ENCODE measurements around the gene NCOA7.
"Not testable (repeated sequence)": the region's sequence is repeated elsewhere in the genome, so short reads cannot be mapped to it uniquely, and the experiment has no call there.

The NCOA7 gene

DNA sequence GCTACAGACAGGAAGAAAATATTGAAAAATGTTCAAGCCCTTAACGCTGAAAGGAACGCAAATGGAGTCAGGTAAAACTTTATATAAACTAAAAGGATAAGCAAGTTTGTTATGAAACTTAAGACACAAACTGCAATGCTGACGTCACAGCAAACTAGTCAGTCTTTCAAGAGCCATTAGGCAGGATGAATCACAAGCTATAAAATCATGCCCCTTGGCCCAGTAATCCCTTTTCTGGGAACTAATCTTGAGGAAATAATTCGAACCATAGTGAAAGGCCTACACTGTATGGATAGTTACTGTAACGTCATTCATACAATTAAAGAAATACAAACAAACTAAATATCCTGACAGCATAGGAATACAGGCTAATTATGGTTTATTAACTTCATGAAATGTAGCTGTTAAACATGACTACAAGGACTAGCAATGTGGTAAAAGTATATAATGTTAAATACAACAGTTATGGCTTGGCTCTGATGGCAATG is 123.1 kb downstream of the NCOA7 start:
- no peak for FAIRE-seq

DNA sequence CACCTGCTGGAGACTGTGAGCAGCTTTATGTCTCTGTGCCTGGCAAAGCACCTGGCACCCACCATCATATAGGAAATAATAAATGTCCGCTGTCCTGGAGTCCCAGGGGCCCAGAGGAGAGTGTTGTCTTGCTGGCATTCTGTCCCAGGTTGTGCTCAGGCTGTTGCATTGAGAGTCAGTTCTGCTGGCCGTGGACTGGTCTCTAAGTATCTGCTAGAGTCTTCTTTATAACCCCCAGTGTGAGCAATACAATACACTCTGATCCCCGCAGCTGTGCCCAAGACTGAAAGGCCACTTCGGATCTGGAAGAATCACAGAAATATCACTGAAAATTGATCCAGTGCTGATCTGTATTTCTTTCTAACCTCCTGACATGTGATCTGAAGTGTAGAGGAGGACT is 127.5 kb downstream of the NCOA7 start:
- FAIRE-seq: no peak

More for the DNA sequence above, 123.1 kb downstream of the NCOA7 start:
- no peak for DNase-seq (ENCODE audit: insufficient read length, low spot score)

DNA sequence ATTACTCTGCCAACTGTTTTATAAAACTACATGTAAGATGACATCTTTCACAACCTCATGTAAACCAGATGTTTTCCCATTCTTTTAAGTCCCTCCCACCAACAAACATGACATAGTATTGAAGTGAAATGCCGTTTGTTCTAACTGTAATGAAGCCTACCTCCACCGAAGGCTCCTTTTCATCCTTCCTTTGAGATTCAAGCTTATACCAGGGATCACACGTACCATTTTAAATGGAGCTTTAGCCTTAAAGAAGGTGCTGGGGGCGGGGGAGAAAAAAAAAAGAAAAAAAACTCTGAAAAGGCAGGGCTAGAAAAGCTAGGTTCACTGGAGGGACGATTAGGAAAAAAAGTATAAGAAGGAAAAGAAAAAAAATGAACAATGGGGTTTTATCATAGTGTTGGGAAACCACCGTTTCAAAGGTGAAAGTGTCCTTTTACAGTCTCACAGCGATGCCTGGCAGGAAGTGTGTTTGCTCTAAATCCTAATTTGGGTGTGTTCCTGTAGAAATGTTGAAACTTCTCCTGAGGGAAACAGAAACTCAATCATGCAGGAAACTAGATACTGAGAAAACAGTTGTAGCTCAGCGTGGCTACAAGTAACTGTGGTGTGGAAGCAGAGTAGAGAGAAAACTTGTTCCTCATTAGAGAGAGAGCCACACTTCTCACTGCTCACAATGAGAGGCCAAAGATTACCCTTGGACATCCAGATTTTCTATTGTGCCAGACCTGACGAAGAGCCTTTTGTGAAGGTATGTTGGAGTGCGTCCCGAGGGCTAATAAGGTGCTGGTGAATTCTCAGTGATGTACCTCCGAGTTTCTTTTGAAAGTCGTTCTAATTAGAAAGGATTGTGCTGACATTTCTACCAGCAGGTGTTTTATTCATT is 128.2 kb downstream of the NCOA7 start:
- peak; percentile 100 for FAIRE-seq
- peak; percentile 44 for DNase-seq (ENCODE audit: insufficient read length, low spot score)

More for the DNA sequence above, 127.5 kb downstream of the NCOA7 start:
- DNase-seq (ENCODE audit: insufficient read length, low spot score): no peak

- FAIRE-seq: no peak
Measured at GRCh38 chr6:125919618-125920017, 128.9 kb downstream of the NCOA7 start.

DNA sequence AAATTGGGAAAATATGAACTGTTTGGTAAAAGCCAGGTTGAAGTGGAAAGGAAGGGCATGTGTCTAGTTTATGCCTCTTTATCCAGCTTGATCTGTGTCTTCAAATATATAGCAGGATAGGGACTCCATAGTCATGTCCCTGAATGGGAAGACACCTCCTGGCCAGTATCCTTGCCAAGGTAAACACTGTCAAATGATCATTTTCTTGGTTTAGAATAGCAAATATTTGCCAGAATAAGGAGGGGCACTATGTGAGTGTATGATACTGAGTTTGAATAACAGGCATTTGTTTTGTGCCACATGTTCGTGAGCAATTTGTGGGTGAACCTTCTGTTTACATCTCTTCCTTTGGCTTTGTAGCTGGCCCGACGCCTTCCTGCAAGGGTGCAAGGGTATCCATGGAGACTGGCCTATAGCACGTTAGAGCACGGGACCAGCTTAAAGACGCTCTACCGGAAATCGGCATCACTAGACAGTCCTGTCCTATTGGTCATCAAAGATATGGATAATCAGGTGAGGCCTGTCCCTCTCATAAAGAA is 131.6 kb downstream of the NCOA7 start:
- FAIRE-seq (no peak), DNase-seq (ENCODE audit: insufficient read length, low spot score) (no peak)

More at GRCh38 chr6:125919618-125920017, 128.9 kb downstream of the NCOA7 start:
- no peak for DNase-seq (ENCODE audit: insufficient read length, low spot score)

- DNase-seq (ENCODE audit: insufficient read length, low spot score) (no peak), FAIRE-seq (no peak)
Measured at GRCh38 chr6:125923366-125923877, 132.7 kb downstream of the NCOA7 start.

- DNase-seq (ENCODE audit: insufficient read length, low spot score): no peak
- FAIRE-seq: no peak
Measured at GRCh38 chr6:125924169-125924568, 133.4 kb downstream of the NCOA7 start.

DNA sequence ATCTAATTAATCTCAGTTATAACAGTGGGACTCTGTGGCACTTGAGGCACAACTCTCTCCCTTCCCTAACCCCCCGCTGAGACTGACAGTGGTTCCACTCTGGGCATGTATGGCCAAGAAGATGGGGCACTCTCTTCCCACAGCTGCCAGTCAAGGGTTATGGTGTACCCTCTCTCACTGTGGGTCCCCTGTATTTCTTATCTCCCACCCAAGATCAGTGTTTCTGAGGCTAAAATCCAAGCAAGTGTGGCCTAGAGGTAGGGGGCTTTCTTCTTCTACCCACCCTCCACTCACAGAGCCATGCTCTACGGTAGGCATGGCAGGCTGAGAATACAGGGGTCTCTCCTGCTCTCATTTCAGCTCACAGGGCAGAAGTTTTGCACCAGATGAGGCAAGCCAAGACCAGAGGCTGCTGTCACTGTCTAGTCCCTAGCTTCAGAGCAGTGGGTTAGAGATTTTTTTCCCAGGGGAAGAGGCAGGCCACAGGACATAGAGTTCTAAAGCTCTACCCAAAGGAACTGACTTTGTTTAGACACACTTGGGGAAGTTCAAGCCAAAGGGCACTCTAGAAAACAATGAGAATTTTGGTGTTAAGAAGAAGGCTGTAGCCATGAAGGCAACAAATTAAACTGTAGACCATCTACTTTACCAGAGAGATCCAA is 134.1 kb downstream of the NCOA7 start:
- DNase-seq (ENCODE audit: insufficient read length, low spot score): no peak
- no peak for FAIRE-seq

DNA sequence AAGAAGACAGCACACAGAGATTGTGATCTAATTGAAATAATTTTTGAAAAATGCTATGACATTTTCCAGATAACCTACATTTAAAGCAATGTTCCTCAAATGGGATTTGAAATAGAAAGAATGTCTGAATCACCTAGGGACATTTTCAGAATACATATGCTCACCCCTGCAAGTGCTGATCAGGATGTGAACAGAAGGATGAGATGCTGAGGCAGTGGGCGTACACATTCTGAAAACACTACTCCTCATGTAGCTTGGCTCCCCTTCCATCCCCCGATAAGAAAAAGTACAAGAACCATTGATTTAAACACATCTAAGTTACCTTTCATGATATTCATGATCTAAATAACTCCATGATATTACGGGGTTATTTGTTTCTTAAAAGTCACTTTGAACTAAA is 136.0 kb downstream of the NCOA7 start:
- DNase-seq (ENCODE audit: insufficient read length, low spot score) (no peak), FAIRE-seq (no peak)

DNA sequence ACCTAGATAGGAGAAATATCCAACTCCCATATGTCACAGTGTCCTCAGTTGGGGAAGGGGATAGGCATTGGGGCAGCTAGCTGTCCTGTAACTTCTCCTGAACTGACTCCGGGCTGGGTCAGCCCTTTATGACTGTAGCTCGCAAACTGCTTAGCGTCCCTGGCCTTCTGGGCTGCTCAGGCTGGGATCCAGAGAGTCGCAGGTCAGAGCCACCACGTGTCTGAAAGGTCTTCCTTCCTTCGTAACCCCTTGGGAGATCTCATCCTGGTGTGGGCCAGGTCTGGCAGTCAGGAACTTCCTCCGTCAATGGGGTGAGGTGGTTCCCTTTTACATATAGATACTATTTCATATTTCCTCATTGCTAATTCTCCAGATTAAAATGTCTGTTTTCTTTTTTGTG is 137.0 kb downstream of the NCOA7 start:
- DNase-seq (ENCODE audit: insufficient read length, low spot score): no peak
- FAIRE-seq: no peak

DNA sequence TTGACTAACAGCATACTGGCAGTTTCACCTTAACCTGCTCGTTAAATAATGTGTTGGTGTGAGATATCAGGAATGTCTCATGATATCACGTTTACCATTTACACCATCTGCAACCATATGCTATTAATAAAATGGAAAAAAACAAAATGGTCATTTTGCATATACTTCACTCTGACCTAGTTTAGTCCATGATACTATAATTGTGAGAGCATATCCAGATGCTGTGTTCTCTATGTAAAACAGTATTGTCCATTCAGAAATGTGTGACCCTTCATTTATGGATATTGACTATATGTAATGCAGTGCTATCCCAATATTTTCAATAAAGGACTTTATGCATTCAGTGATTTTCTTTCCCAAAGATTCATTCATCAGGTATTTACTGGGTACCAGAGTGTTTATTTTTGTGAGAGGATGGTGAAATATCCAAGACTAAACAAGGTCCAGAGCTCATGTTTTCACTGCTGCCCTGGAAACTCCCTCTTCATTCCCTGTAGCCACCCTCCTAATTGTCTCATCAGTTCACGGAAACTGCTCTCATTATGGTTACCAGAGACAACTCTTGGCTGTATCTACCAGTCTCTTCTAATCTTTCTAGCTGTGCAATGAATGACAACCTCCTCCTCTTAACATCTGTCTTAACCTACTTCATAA is 140.1 kb downstream of the NCOA7 start:
- DNase-seq (ENCODE audit: insufficient read length, low spot score): no peak
- no peak for FAIRE-seq

DNA sequence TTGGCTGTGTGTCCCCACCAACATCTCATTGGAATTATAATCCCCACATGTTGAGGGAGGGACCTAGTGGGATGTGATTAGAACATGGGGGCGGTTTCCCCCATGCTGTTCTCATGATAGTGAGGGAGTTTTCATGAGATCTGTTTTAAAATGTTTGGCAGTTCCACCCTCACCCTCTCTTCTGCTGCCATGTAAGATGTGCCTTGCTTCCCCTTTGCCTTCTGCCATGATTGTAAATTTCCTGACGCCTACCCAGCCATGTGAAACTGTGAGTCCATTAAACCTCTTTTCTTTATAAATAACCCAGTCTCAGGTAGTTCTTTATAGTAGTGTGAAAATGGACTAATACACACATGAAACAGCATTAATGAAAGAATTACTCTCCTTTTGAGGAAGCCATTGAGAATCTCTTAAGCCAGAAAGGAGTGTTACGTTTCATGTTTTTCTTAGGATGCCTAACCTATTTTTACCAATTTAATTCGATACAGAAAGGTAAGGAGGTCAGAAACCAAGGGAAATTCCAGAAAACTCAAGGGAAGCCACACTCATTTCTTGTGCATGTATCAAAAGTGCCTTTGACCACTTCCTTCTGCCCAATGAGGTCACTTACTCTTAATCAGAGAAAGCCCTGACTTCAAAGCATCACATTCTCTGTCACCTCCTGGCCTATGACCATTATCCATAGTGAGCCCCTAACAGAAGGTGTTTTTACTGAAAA is 141.1 kb downstream of the NCOA7 start:
- no peak for FAIRE-seq
- no peak for DNase-seq (ENCODE audit: insufficient read length, low spot score)

- DNase-seq (ENCODE audit: insufficient read length, low spot score) (no peak), FAIRE-seq (no peak)
Measured at GRCh38 chr6:125932451-125932795, 141.7 kb downstream of the NCOA7 start.

GRCh38 chr6:125935520-125935919 is 144.8 kb downstream of the NCOA7 start:
- DNase-seq (ENCODE audit: insufficient read length, low spot score); FAIRE-seq: not testable (repeated sequence)

GRCh38 chr6:125939026-125939425 is 148.3 kb downstream of the NCOA7 start:
- DNase-seq (ENCODE audit: insufficient read length, low spot score) (no peak), FAIRE-seq (no peak)

DNA sequence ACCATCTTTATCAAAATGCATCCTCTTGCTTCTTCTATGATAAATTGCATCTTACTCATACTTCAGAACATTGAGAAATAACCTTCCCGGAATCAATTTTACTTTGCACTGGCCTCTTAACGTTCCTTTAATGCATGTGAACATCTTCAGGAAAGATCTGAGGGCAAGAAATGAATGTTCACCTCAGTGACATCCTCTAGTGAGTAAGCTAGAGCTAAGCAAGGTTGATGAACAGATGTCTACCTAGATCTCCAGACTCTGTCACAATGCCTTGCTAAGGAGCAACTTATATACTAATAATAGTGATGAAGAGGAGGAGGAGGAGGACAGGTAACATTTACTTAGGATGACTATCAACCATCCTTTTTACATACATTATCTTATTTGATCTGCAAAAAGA is 149.0 kb downstream of the NCOA7 start:
- FAIRE-seq (no peak), DNase-seq (ENCODE audit: insufficient read length, low spot score) (no peak)

GRCh38 chr6:125940247-125941041 is 149.7 kb downstream of the NCOA7 start:
- no peak for FAIRE-seq
- DNase-seq (ENCODE audit: insufficient read length, low spot score): no peak

GRCh38 chr6:125942672-125943527 is 152.1 kb downstream of the NCOA7 start:
- FAIRE-seq: no peak
- no peak for DNase-seq (ENCODE audit: insufficient read length, low spot score)
